ENCODE data around the gene P2RY11.

The P2RY11 gene

DNA sequence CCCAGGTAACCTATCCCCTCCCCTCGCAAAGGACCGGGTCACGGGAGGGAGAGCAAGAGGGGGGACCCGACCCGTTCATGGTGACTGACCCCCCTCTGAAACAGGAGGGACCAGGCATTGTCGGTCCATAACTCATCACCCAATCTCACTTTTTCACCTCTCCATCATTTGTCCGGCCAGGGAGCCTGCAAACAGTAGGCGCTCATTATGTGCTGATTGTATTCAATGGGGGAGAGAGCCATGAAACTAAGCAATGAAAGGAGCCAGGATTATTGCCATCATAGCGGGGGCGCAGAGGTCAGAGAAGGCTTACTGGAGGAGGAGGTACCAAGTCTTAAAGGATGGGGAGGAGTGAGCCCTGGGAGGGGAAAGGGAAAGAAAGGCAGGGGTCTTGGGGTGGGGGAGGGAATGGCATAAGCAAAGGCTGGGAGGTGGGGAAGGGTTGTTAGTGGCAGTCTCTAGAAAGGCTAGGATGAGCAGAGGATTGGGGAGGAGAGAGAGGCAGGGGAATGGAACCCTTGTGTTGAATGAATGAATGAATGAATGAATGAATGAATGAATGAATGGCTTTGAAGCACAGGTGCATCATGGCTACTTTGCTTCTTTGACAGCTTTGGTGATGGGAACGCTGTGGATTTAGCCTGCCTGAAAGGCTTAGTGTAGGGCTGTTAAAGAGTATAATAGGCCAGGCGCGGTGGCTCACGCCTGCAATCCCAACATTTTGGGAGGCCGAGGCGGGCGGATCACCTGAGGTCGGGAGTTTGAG, 24.0 kb upstream of the P2RY11 start:
- no peak for DNase-seq (ENCODE audit: low read depth)
- H3K4me3 ChIP-seq (ENCODE audit: low read length): peak overlapping the region; percentile 90
- TF ChIP-seq, protein P1, sequence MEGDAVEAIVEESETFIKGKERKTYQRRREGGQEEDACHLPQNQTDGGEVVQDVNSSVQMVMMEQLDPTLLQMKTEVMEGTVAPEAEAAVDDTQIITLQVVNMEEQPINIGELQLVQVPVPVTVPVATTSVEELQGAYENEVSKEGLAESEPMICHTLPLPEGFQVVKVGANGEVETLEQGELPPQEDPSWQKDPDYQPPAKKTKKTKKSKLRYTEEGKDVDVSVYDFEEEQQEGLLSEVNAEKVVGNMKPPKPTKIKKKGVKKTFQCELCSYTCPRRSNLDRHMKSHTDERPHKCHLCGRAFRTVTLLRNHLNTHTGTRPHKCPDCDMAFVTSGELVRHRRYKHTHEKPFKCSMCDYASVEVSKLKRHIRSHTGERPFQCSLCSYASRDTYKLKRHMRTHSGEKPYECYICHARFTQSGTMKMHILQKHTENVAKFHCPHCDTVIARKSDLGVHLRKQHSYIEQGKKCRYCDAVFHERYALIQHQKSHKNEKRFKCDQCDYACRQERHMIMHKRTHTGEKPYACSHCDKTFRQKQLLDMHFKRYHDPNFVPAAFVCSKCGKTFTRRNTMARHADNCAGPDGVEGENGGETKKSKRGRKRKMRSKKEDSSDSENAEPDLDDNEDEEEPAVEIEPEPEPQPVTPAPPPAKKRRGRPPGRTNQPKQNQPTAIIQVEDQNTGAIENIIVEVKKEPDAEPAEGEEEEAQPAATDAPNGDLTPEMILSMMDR (conservative IDR thresholded peaks at IDR 0.05; ENCODE audit: low read length): no peak

DNA sequence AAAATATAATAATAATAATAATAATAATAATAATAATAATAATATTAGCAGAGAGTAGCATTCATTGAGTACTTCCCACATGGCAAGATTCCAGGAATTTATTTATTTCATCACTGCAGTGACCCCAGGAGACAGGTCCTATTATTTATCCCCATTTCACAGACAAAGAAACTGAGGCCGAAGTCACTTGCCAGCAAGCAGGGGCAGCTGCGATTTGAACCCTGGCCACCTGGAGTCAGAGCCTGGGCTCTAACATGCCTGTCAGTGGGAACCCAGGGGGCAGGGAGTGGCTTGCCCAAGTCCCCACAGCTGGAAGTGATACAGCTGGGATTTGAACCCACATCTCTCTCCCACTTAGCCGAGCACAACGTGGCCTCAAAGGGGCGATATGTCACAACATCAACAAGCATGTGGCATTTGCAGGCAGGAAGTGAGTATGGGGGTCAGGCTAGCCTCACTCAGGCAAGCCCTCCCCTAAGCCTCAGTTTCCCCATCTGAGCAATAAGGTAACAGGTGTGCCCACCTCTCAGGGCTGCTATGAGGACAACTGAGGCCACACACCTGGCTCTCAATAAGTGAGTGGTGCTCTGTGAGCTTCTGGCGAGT, 22.4 kb upstream of the P2RY11 start:
- H3K4me3 ChIP-seq (ENCODE audit: low read length): no peak overlapping the region
- DNase-seq (ENCODE audit: low read depth): no peak
- TF ChIP-seq, protein P1 (conservative IDR thresholded peaks at IDR 0.05; ENCODE audit: low read length): no peak

DNA sequence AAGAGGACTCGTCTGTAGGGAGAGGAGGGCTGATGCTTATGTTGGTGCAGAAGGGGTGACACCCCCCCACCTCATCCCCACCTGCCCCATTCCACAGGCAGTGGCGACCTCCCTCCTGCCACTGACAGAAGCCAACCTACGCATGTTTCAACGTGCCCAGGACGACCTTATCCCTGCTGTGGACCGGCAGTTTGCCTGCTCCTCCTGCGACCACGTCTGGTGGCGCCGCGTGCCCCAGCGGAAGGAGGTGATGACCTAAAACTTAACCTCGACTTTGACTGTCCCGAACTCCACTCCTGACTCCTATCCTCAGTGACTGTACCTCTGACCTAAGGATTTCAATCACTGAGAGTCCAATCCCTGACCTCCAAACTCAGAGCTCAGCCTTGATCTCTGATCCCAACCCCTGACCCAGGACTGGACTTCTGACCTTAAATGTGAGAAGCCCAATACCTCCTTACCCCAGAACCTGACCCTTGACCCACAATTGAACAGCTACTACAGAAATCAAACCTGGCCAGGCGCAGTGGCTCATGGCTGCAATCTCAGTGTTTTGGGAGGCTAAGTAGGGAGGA, 21.6 kb upstream of the P2RY11 start:
- TF ChIP-seq, protein P1 (conservative IDR thresholded peaks at IDR 0.05; ENCODE audit: low read length): no peak
- DNase-seq (ENCODE audit: low read depth): no peak
- H3K4me3 ChIP-seq (ENCODE audit: low read length): no peak overlapping the region

DNA sequence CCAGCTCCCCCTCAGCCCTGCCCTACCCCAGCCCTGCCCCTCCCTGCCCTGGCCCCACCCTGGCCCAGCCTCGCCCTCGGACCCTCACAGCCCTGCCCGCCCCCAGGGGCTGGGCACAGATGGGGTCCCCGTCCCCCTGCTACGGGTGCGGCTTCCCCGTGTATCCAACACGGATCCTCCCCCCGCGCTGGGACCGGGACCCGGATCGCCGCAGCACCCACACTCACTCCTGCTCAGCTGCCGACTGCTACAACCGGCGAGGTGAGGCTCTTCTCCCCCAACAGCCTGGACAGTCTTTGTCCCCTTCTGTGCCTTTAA, 20.2 kb upstream of the P2RY11 start:
- H3K4me3 ChIP-seq (ENCODE audit: low read length): no peak overlapping the region
- no peak for DNase-seq (ENCODE audit: low read depth)
- TF ChIP-seq, protein P1 (conservative IDR thresholded peaks at IDR 0.05; ENCODE audit: low read length): no peak

DNA sequence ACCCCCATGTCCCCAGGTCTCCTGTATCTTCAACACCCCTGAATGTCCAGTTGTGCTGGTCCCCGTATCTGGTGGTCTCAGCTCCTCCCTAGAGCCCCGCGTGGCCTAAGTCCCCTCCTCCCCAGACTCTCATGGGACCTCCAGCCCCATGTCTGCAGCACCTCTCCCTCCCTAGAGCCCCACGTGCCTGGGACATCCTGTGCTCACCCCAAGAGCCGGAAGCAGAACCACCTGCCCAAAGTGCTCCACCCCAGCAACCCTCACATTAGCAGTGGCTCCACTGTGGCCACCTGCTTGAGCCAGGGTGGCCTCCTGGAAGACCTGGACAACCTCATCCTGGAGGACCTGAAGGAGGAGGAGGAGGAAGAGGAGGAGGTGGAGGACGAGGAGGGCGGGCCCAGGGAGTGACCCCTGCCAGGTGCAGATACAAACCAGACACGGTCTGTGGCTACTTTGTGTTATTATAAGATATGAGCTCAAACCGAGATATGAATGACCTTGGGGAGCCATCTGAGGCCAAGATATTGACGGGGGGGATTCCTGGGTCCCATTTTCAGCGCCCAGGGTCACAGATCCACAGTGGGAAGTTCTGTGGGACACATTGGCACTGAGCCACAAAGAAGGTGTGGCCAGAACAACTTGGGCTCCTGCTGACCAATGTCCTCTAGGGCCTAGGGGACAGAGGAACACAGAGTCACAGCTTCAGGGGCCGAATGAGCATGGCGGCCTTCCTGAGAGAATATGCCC, 19.4 kb upstream of the P2RY11 start:
- no peak for DNase-seq (ENCODE audit: low read depth)
- no peak overlapping the region for H3K4me3 ChIP-seq (ENCODE audit: low read length)
- TF ChIP-seq, protein P1 (conservative IDR thresholded peaks at IDR 0.05; ENCODE audit: low read length): no peak

DNA sequence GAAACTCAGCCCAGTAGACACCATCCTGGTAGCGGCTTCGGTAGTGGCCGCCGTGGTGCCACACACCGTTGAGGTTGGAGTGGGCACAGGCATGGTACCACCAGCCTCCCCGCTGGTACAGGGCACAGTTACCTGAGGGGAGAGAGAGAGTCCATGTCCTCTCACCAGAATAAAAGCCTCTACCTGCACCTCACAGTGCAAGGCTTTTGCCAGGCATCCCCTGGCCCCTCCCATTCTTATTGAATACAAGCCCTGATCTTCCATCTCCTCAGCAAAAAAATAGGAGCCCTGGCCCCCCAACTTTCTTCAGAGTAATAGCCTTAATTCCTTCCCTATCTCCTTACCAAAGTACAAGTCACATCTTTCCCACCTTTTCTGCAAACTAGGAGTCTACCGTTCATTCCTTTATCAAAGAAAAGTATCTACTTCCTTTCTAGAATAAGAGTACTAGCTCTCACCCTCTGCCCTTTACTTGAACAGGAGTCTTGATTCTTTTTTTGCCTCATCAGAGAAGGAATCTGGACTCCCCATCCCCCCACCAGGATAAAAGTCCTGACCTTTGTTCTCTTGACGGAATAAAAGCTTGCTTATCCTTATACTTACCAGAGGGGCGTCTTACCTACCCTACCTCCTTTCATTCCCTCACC, 18.7 kb upstream of the P2RY11 start:
- no peak for DNase-seq (ENCODE audit: low read depth)
- TF ChIP-seq, protein P1 (conservative IDR thresholded peaks at IDR 0.05; ENCODE audit: low read length): no peak
- no peak overlapping the region for H3K4me3 ChIP-seq (ENCODE audit: low read length)
